Measurements from ENCODE around the gene UQCRQ. TPM values are rescaled to one million over a fixed set of nuclear protein-coding genes. Genes with fewer than 3 reads are reported as not detected.

The UQCRQ gene
- total and polyA plus RNA-seq, 9 of the 15 experiments (the other 6 are each of a cell fraction or from before 2014, with no cell fraction given), result 235 to 2,421 (median 883) TPM

DNA sequence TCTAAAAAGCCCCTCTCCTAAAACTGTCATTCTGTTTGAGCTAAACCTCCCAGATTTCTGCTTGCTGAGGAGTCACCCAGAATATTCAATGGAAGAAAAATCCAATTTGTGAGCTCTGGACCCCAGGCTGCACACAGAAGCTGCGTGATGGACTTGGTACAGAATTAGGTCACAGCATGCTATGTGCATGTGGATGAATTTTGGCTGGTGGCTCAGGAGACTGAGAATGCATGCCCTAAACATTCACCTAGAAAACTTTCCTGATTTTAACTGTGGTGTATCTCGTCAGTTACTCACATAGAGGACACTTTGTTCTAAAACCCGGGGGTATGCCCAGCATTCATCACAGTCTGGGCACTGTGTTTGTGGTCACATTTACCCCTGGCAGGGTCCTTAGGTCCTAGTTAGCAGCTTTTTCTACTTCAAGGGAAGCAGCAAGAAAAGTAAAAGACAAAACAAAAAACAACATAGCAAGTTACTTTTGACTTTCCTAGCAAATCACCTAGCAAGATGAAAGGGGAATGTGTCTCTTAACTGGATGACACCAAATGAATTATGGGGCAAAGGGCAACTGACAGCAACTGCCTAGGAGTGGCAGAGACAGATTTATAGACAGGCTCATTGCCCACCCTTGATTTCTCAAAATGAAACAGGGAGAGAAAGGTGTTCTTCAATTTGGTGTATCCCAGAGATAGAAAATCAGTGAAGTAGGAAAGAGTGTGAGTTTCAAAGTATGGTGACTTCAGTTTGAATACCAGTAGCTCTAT is 27.7 kb upstream of the UQCRQ start:
- no peak overlapping the region for H3K4me2 ChIP-seq (ENCODE audit: insufficient read depth, low read length)
- no peak overlapping the region for H3K4me3 ChIP-seq
- DNase-seq (ENCODE audit: extremely low read depth in 1 of 4, low spot score in 3 of 4), result no peak
- no peaks in the 10 kb centered on the region for H3K9me1 ChIP-seq (ENCODE audit: control insufficient read depth, insufficient read depth, low read length)
- no peaks in the 10 kb centered on the region for H3K36me3 ChIP-seq (ENCODE audit: control insufficient read depth, insufficient read depth, low read length)
- intact Hi-C loops (cut with micrococcal nuclease), result no loop called here
- H4K20me1 ChIP-seq (replicated peaks; ENCODE audit: control insufficient read depth, insufficient read depth, low read length), result no peaks in the 10 kb centered on the region
- FAIRE-seq, result no peak
- H3K27ac ChIP-seq (ENCODE audit: extremely low read depth, low read depth, low read length), result no peak overlapping the region
- H2AFZ ChIP-seq (ENCODE audit: low read depth, low read length), result peak overlapping the region; percentile 49; the same call in 1 of the 2 replicates
- ChIA-PET CTCF (ENCODE audit: low intra/inter-chr PET ratio) (no interaction called here), POLR2A (interaction anchor here (0.7 to 1.6 kb wide), 4 partner anchors 8 to 29 kb away, joined by 3 to 8 read pairs (median 5); partner anchors contain the start of gene SHROOM1)
- no peak overlapping the region for H3K9ac ChIP-seq (ENCODE audit: insufficient read depth in 1 of 2, low read depth in 2 of 2, low read length in 2 of 2)
- in situ Hi-C loops (cut with MboI), result no loop called here
- H3K9me3 ChIP-seq (replicated peaks; ENCODE audit: control insufficient read depth, insufficient read depth, low read depth, low read length), result no peaks in the 10 kb centered on the region
- BruUV-seq (replicated peaks), result no TSS peak
- H3K79me2 ChIP-seq (ENCODE audit: control insufficient read depth, insufficient read depth, low read length), result no peaks in the 10 kb centered on the region
- H3K27me3 ChIP-seq (ENCODE audit: control insufficient read depth in 2 of 2, insufficient read depth in 2 of 2, low read length in 2 of 2), result no peaks in the 10 kb centered on the region
- ATAC-seq, result no peak
- 36% methylated on average over 3 of the region's 3 CpGs for WGBS (ENCODE audit: insufficient coverage, low coverage, missing lambda C conversion rate)
- H3K4me1 ChIP-seq (replicated peaks in 1 of 2; ENCODE audit: control insufficient read depth in 2 of 2, insufficient read depth in 2 of 2, low read length in 2 of 2), result peaks cover 0 to 19% of the 10 kb centered on the region in 2 experiments; a peak in 3 of 5 replicates
- TF ChIP-seq, protein P1, sequence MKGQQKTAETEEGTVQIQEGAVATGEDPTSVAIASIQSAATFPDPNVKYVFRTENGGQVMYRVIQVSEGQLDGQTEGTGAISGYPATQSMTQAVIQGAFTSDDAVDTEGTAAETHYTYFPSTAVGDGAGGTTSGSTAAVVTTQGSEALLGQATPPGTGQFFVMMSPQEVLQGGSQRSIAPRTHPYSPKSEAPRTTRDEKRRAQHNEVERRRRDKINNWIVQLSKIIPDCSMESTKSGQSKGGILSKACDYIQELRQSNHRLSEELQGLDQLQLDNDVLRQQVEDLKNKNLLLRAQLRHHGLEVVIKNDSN (CRISPR knock-in tag; IDR thresholded peaks at IDR 0.05), result no peak
- TF ChIP-seq PCBP1 (IDR thresholded peaks at IDR 0.05; ENCODE audit: low read depth, low read length, poor library complexity, severe bottlenecking) (no peak), HMGXB4 (CRISPR knock-in tag; IDR thresholded peaks at IDR 0.05) (no peak), OTX1 (CRISPR knock-in tag; IDR thresholded peaks at IDR 0.05) (no peak), STAT5B (CRISPR knock-in tag; IDR thresholded peaks at IDR 0.05) (no peak)
- TF ChIP-seq, protein P2, sequence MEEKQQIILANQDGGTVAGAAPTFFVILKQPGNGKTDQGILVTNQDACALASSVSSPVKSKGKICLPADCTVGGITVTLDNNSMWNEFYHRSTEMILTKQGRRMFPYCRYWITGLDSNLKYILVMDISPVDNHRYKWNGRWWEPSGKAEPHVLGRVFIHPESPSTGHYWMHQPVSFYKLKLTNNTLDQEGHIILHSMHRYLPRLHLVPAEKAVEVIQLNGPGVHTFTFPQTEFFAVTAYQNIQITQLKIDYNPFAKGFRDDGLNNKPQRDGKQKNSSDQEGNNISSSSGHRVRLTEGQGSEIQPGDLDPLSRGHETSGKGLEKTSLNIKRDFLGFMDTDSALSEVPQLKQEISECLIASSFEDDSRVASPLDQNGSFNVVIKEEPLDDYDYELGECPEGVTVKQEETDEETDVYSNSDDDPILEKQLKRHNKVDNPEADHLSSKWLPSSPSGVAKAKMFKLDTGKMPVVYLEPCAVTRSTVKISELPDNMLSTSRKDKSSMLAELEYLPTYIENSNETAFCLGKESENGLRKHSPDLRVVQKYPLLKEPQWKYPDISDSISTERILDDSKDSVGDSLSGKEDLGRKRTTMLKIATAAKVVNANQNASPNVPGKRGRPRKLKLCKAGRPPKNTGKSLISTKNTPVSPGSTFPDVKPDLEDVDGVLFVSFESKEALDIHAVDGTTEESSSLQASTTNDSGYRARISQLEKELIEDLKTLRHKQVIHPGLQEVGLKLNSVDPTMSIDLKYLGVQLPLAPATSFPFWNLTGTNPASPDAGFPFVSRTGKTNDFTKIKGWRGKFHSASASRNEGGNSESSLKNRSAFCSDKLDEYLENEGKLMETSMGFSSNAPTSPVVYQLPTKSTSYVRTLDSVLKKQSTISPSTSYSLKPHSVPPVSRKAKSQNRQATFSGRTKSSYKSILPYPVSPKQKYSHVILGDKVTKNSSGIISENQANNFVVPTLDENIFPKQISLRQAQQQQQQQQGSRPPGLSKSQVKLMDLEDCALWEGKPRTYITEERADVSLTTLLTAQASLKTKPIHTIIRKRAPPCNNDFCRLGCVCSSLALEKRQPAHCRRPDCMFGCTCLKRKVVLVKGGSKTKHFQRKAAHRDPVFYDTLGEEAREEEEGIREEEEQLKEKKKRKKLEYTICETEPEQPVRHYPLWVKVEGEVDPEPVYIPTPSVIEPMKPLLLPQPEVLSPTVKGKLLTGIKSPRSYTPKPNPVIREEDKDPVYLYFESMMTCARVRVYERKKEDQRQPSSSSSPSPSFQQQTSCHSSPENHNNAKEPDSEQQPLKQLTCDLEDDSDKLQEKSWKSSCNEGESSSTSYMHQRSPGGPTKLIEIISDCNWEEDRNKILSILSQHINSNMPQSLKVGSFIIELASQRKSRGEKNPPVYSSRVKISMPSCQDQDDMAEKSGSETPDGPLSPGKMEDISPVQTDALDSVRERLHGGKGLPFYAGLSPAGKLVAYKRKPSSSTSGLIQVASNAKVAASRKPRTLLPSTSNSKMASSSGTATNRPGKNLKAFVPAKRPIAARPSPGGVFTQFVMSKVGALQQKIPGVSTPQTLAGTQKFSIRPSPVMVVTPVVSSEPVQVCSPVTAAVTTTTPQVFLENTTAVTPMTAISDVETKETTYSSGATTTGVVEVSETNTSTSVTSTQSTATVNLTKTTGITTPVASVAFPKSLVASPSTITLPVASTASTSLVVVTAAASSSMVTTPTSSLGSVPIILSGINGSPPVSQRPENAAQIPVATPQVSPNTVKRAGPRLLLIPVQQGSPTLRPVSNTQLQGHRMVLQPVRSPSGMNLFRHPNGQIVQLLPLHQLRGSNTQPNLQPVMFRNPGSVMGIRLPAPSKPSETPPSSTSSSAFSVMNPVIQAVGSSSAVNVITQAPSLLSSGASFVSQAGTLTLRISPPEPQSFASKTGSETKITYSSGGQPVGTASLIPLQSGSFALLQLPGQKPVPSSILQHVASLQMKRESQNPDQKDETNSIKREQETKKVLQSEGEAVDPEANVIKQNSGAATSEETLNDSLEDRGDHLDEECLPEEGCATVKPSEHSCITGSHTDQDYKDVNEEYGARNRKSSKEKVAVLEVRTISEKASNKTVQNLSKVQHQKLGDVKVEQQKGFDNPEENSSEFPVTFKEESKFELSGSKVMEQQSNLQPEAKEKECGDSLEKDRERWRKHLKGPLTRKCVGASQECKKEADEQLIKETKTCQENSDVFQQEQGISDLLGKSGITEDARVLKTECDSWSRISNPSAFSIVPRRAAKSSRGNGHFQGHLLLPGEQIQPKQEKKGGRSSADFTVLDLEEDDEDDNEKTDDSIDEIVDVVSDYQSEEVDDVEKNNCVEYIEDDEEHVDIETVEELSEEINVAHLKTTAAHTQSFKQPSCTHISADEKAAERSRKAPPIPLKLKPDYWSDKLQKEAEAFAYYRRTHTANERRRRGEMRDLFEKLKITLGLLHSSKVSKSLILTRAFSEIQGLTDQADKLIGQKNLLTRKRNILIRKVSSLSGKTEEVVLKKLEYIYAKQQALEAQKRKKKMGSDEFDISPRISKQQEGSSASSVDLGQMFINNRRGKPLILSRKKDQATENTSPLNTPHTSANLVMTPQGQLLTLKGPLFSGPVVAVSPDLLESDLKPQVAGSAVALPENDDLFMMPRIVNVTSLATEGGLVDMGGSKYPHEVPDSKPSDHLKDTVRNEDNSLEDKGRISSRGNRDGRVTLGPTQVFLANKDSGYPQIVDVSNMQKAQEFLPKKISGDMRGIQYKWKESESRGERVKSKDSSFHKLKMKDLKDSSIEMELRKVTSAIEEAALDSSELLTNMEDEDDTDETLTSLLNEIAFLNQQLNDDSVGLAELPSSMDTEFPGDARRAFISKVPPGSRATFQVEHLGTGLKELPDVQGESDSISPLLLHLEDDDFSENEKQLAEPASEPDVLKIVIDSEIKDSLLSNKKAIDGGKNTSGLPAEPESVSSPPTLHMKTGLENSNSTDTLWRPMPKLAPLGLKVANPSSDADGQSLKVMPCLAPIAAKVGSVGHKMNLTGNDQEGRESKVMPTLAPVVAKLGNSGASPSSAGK (IDR thresholded peaks at IDR 0.05), result no peak
